Mononuclear cell (primary cell): ENCODE measurements around the gene SMIM10L1. TPM values are rescaled to one million over a fixed set of nuclear protein-coding genes. Genes with fewer than 3 reads are reported as not detected.

Experiments
- H3K27me3 ChIP-seq: 2 replicates; pipeline ENCODE4 v1.6.0; 2011; ENCODE audit warnings: low read length, control low read depth; ENCODE audit not compliant: insufficient read depth
- H3K4me1 ChIP-seq: 2 replicates; pipeline ENCODE4 v1.5.1; 2011; ENCODE audit warnings: mild to moderate bottlenecking, low read length, control low read depth; ENCODE audit not compliant: insufficient read depth
- H3K4me3 ChIP-seq: 2 replicates; pipeline ENCODE4 v1.5.1; 2011; ENCODE audit warnings: mild to moderate bottlenecking, low read length, moderate library complexity
- H3K9me3 ChIP-seq: 2 replicates; pipeline ENCODE4 v1.5.1; 2011; ENCODE audit warnings: low read depth, mild to moderate bottlenecking, control low read depth, low read length
- total RNA-seq: library from RNA; depleted of rRNA; stranded (reverse); fragments of >200 nt; gene quantifications from one replicate; pipeline ENCODE4 v1.2.3, GENCODE V29; 2012

The SMIM10L1 gene
- 6.3 TPM for total RNA-seq

DNA sequence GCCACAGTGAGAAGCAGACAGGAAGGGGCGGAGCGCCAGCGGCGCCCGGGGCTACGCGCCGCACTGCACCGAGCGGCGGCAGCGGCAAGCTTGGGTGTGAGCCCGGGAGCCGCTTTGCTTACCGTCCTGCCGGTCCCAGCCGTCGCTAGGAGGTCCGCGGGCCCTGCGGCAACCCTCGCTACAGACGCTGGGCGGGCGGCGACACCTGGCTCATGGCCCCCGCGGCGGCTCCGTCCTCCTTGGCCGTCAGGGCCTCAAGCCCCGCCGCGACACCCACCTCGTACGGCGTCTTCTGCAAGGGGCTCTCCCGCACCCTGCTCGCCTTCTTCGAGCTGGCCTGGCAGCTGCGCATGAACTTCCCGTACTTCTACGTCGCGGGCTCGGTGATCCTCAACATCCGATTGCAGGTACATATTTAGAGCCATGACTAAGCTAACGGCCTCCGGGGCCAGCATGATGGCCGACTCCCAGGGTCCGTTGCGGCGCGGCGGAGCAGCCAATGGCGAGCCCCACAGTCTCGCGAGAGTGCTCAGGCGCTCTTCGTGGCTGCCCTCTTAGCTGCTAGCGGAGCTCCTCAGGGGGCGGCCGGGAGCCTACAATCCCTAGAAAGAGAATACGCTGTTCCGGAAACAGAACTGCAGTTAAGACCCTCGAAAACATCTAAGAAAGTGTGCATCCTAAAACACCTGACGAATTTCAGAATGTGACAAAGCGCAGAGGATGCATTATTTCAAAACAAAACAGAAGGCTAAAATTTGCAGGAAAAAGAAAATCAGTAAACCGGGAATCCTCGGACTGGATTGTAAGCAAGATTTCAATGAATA is at the start of gene SMIM10L1:
SMIM10L1 (plus strand) TSS at position 50 of the 824 bp plus-strand sequence; CDS start at position 213, 163 bp downstream.
- Histone ChIP-seq H3K9me3 (no peaks in the 10 kb centered on the region), H3K4me1 (peaks cover 24% of the 10 kb centered on the region), H3K4me3 (peak within 1 kb of the TSS; percentile 78)

GRCh38 chr12:11130382-11130781 is 40.6 kb upstream of the SMIM10L1 start:
- Histone ChIP-seq H3K4me3 (no peak overlapping the region), H3K4me1 (no peaks in the 10 kb centered on the region), H3K9me3 (no peaks in the 10 kb centered on the region), H3K27me3 (no peaks in the 10 kb centered on the region)

More for the DNA sequence above, at the start of gene SMIM10L1:
- no peaks in the 10 kb centered on the region for H3K27me3 ChIP-seq

GRCh38 chr12:11130999-11131398 is 40.0 kb upstream of the SMIM10L1 start:
- H3K9me3 ChIP-seq: no peaks in the 10 kb centered on the region
- H3K4me1 ChIP-seq: no peaks in the 10 kb centered on the region
- H3K4me3 ChIP-seq: no peak overlapping the region
- H3K27me3 ChIP-seq: no peaks in the 10 kb centered on the region

DNA sequence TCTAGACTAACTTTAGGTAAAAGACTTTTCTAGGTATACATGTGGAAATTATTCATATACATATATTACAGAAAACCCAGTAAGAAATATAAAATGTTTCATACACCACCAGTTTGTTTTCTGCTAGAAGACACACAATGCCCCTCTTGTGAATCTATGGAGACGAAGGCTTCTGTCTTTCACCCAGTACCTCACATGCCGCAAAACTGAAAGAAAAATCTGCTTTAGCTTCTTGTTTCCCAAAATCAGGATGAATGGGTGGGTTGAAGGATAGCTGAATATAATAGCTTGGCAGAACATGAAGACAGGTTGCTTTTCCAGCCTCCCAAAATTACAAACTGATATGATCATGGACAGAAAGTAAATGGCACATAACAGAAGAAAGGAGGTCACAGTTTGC is 37.8 kb upstream of the SMIM10L1 start:
- Histone ChIP-seq H3K9me3 (no peaks in the 10 kb centered on the region), H3K4me3 (no peak overlapping the region), H3K4me1 (no peaks in the 10 kb centered on the region), H3K27me3 (no peaks in the 10 kb centered on the region)

DNA sequence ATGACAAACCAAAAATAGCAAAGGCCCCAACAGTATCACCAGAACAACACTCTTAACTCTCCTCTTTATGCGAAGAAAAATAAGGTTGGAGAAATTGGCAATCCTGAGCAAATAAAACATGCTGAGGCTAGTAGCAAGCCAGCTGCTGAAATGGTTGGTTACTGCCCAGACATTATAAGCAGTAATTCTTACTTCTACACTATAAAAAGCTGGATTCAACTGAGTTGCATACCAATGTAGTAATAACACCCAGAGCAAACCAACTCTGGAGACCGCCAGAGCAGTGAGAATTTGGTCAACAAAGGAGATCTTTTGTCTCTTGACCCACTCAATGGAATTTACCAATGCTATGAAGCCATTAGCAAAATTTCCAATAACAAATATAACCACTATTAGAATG is 37.2 kb upstream of the SMIM10L1 start:
- Histone ChIP-seq H3K9me3 (no peaks in the 10 kb centered on the region), H3K27me3 (no peaks in the 10 kb centered on the region), H3K4me1 (no peaks in the 10 kb centered on the region), H3K4me3 (no peak overlapping the region)

DNA sequence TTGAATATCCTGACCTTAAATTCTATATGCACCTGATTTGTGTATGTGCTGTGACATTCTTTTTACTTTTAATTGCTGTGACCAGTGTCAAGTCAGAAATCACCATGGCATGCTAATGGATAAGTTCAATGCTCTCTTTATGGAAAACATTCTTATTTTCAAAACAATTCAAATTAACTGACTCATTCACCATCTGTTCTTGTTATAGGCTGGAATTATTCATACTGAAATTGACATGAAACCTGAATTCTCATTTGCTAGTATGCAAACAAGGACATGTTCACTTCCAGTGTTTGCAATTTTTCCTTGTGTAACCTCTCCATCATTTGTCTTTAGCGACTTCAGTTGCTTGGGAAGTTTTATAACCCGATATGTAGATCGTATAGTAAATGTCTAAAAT is 36.7 kb upstream of the SMIM10L1 start, which contains the start of gene TAS2R30:
TAS2R30 (minus strand) TSS at position 340 of the 400 bp plus-strand sequence. CDS start 400 bp downstream, outside the sequence.
- Histone ChIP-seq H3K27me3 (no peaks in the 10 kb centered on the region), H3K4me1 (no peaks in the 10 kb centered on the region), H3K9me3 (no peaks in the 10 kb centered on the region), H3K4me3 (no peak within 1 kb of the TSS)

- no peaks in the 10 kb centered on the region for H3K4me1 ChIP-seq
- H3K9me3 ChIP-seq: no peaks in the 10 kb centered on the region
- H3K27me3 ChIP-seq: no peaks in the 10 kb centered on the region
- no peak overlapping the region for H3K4me3 ChIP-seq
Observed at GRCh38 chr12:11136075-11136474, 34.9 kb upstream of the SMIM10L1 start.

- Histone ChIP-seq H3K27me3 (no peaks in the 10 kb centered on the region), H3K9me3 (no peaks in the 10 kb centered on the region), H3K4me1 (no peaks in the 10 kb centered on the region), H3K4me3 (no peak overlapping the region)
Observed at GRCh38 chr12:11143352-11143751, 27.6 kb upstream of the SMIM10L1 start.

GRCh38 chr12:11144297-11144696 is 26.7 kb upstream of the SMIM10L1 start:
- H3K4me3 ChIP-seq: no peak overlapping the region
- H3K9me3 ChIP-seq: no peaks in the 10 kb centered on the region
- no peaks in the 10 kb centered on the region for H3K4me1 ChIP-seq
- H3K27me3 ChIP-seq: no peaks in the 10 kb centered on the region

DNA sequence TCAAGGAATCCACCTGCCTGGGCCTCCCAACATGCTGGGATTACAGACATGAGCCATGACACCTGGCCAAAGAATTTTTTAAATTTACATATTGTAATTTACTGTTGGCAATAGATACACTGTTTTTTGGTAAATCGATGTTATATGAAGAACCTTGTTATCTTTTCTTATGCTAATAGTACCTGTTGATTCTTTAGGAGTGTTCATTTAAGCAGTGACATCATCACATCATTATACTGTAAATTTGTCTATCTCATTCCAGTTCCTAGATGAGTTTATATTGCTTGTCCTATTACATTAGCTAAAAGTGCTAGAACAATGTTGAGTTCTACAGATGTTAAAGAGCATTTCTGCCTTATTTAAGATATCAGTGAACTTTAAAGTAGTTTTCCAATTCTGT is 23.6 kb upstream of the SMIM10L1 start:
- no peaks in the 10 kb centered on the region for H3K9me3 ChIP-seq
- no peaks in the 10 kb centered on the region for H3K27me3 ChIP-seq
- no peak overlapping the region for H3K4me3 ChIP-seq
- H3K4me1 ChIP-seq: no peaks in the 10 kb centered on the region

DNA sequence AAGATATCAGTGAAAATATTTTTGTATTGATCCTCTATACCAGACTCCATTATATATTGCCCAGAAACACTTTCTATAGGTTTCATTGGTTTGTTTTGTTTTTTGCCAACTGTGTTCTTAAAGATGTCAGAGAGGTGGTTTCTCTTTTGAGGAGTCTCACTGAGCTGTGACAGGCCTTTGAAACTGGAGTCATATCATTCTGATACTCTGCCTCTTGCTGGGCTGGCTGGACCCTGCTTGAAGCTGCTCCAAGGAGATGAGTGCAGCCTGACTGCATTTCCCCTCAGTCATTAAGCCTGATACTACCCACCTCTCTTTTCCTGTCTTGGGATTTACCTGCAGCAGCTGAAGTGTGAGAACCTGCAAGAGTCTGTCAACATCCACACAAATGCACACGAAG is 20.2 kb upstream of the SMIM10L1 start:
- H3K27me3 ChIP-seq: no peaks in the 10 kb centered on the region

GRCh38 chr12:11152725-11153124 is 18.3 kb upstream of the SMIM10L1 start:
- Histone ChIP-seq H3K4me3 (no peak overlapping the region), H3K27me3 (no peaks in the 10 kb centered on the region), H3K9me3 (no peaks in the 10 kb centered on the region), H3K4me1 (no peaks in the 10 kb centered on the region)

More for the DNA sequence above, 20.2 kb upstream of the SMIM10L1 start:
- Histone ChIP-seq H3K9me3 (no peaks in the 10 kb centered on the region), H3K4me1 (no peaks in the 10 kb centered on the region), H3K4me3 (no peak overlapping the region)

GRCh38 chr12:11154400-11154925 is 16.5 kb upstream of the SMIM10L1 start:
- Histone ChIP-seq H3K27me3 (no peaks in the 10 kb centered on the region), H3K4me3 (no peak overlapping the region), H3K4me1 (no peaks in the 10 kb centered on the region), H3K9me3 (no peaks in the 10 kb centered on the region)

DNA sequence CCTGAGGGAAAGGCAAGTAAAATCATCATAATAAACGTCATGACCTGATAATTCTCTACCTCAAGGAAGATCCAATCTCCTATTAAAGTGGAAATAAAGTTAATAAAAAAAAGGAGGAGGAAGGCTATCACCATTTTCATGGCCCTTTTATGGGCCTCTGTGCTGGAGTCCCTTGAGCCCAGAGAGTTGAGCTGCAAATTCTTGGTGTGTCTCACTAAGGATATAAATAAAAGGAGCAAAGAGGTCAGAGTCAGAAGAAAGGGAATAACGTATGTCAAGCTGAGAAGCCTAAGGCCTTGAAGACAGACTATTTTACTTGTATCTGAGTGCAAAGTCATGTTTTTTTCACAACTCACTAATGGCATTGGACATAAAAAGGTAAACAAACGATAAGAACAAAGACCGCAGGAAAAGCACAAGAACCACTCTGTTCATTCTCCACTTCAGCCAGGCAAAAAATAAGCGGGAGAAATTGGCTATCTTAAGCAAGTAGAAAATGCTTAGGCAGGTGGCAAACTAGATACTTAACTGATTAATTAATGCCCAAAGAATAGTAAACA is 12.0 kb upstream of the SMIM10L1 start:
- H3K9me3 ChIP-seq: no peaks in the 10 kb centered on the region

DNA sequence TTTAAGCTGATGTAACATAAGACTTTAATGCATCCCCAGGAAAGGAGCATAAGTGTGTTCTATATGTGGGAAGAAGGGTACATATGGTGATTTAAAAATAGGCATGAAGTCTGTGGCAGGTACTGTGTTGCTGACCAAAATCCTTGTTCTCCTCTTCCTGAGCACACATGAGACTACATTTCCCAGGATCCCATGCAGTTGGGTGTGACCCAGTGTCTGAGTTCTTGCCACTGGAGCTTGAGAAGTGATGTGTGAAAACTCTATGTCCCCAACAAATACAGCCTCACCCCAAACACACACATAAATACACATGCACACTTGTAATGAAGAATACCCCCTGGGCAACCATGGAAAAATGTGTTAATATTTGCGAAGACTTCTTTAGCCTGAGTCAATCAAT is 8.5 kb upstream of the SMIM10L1 start:
- H3K4me3 ChIP-seq: no peak overlapping the region
- H3K4me1 ChIP-seq: no peaks in the 10 kb centered on the region
- no peaks in the 10 kb centered on the region for H3K9me3 ChIP-seq
- H3K27me3 ChIP-seq: no peaks in the 10 kb centered on the region

More for the DNA sequence above, 12.0 kb upstream of the SMIM10L1 start:
- Histone ChIP-seq H3K4me3 (no peak overlapping the region), H3K27me3 (no peaks in the 10 kb centered on the region), H3K4me1 (no peaks in the 10 kb centered on the region)
